Neural cell (in vitro differentiated cells): Measurements from ENCODE around the gene FUT1. TPM values are rescaled to one million over a fixed set of nuclear protein-coding genes. Genes with fewer than 3 reads are reported as not detected.

Source experiments
- H2AFZ ChIP-seq: fragments of 200-600, 300-800 bp; sonication (generic), shearing (Covaris generic); 2 replicates; pipeline ENCODE4 v1.6.0; 2014; ENCODE audit warnings: low read depth, mild to moderate bottlenecking, antibody characterized with exemption, low read length, moderate library complexity
- H3F3A ChIP-seq: fragments of 200-600 bp; shearing (Covaris generic); 2 replicates; pipeline ENCODE4 v1.6.1; 2016; ENCODE audit warnings: mild to moderate bottlenecking, moderate library complexity, mixed read lengths, antibody characterized with exemption, low read length; ENCODE audit not compliant: insufficient read depth, poor library complexity, severe bottlenecking
- H3K27ac ChIP-seq: fragments of 200-600, 300-800 bp; sonication (generic), shearing (Covaris generic); 2 replicates; pipeline ENCODE4 v1.5.1; 2014; ENCODE audit warnings: mild to moderate bottlenecking, low read length, moderate library complexity
- H3K27me3 ChIP-seq: fragments of 300-800, 200-600 bp; sonication (generic), shearing (Covaris generic); 2 replicates; pipeline ENCODE4 v1.6.0; 2014; ENCODE audit warnings: mild to moderate bottlenecking, low read depth, low read length, moderate library complexity; ENCODE audit not compliant: insufficient read depth
- H3K36me3 ChIP-seq: fragments of 300-800, 200-600 bp; sonication (generic), shearing (Covaris generic); 2 replicates; pipeline ENCODE4 v1.5.1; 2014; ENCODE audit warnings: mild to moderate bottlenecking, antibody characterized with exemption, low read length, moderate library complexity; ENCODE audit not compliant: insufficient read depth
- H3K4me2 ChIP-seq: fragments of 300-800, 200-600 bp; sonication (generic), shearing (Covaris generic); 2 replicates; pipeline ENCODE4 v1.6.0; 2014; ENCODE audit warnings: mild to moderate bottlenecking, low read length
- H3K4me3 ChIP-seq: fragments of 300-800, 200-600 bp; sonication (generic), shearing (Covaris generic); 2 replicates; pipeline ENCODE4 v1.5.1; 2014; ENCODE audit warnings: mild to moderate bottlenecking, low read length, moderate library complexity
- H3K79me2 ChIP-seq: fragments of 200-600 bp; shearing (Covaris generic); replicated peaks from 2 replicates; pipeline ENCODE4 v1.6.0; 2014; ENCODE audit warnings: mild to moderate bottlenecking, low read length, moderate library complexity; ENCODE audit not compliant: insufficient read depth
- H3K9ac ChIP-seq: fragments of 300-800, 200-600 bp; sonication (generic), shearing (Covaris generic); 2 replicates; pipeline ENCODE4 v1.6.1; 2016; ENCODE audit warnings: mild to moderate bottlenecking, low read length, mixed read lengths
- H3K9me2 ChIP-seq: fragments of 200-600 bp; shearing (Covaris generic); 2 replicates; pipeline ENCODE4 v1.6.1; 2016; ENCODE audit warnings: mild to moderate bottlenecking, low read length, mixed read lengths; ENCODE audit not compliant: insufficient read depth
- H3K9me3 ChIP-seq: fragments of 200-600, 300-800 bp; sonication (generic), shearing (Covaris generic); 2 replicates; pipeline ENCODE4 v1.6.1; 2016; ENCODE audit warnings: mild to moderate bottlenecking, mixed run types, low read length, moderate library complexity, mixed read lengths
- H4K20me1 ChIP-seq: fragments of 200-600 bp; shearing (Covaris generic); 2 replicates; pipeline ENCODE4 v1.6.1; 2016; ENCODE audit warnings: mild to moderate bottlenecking, mixed run types; ENCODE audit not compliant: insufficient read depth
- CTCF ChIP-seq: fragments of 450-650 bp; IDR thresholded peaks from 2 replicates; pipeline ENCODE4 v1.5.1; 2014; ENCODE audit warnings: antibody characterized with exemption, mild to moderate bottlenecking, moderate library complexity; ENCODE audit not compliant: poor library complexity, severe bottlenecking
- EP300 ChIP-seq: fragments of 450-650 bp; conservative IDR thresholded peaks from 2 replicates; pipeline ENCODE4 v1.6.1; 2014; ENCODE audit warnings: antibody characterized with exemption, mild to moderate bottlenecking, moderate library complexity; ENCODE audit not compliant: poor library complexity, severe bottlenecking
- EZH2 ChIP-seq: fragments of 200-600, 300-800 bp; shearing (Covaris generic), sonication (generic); IDR thresholded peaks from 2 replicates; pipeline ENCODE4 v1.6.1; 2014; ENCODE audit warnings: antibody characterized with exemption, low read length, borderline replicate concordance, mild to moderate bottlenecking; ENCODE audit not compliant: insufficient read depth, poor library complexity, severe bottlenecking
- MXI1 ChIP-seq: fragments of 450-650 bp; conservative IDR thresholded peaks from 2 replicates; pipeline ENCODE4 v1.6.1; 2014; ENCODE audit warnings: antibody characterized with exemption, mild to moderate bottlenecking; ENCODE audit not compliant: poor library complexity, severe bottlenecking
- POLR2AphosphoS5 ChIP-seq: IDR thresholded peaks from 2 replicates; pipeline ENCODE4 v1.6.1; 2012
- RAD21 ChIP-seq: fragments of 450-650 bp; conservative IDR thresholded peaks from 2 replicates; pipeline ENCODE4 v1.6.1; 2014; ENCODE audit warnings: antibody characterized with exemption, mild to moderate bottlenecking, moderate library complexity
- REST ChIP-seq: IDR thresholded peaks from 2 replicates; pipeline ENCODE4 v1.6.1; 2012; ENCODE audit warnings: borderline replicate concordance
- SMC3 ChIP-seq: fragments of 450-650 bp; conservative IDR thresholded peaks from 2 replicates; pipeline ENCODE4 v1.6.1; 2014; ENCODE audit warnings: antibody characterized with exemption, mild to moderate bottlenecking, moderate library complexity; ENCODE audit not compliant: poor library complexity
- TAF1 ChIP-seq: IDR thresholded peaks from 2 replicates; pipeline ENCODE4 v1.6.1; 2012; ENCODE audit warnings: low read depth
- polyA plus RNA-seq: library from polyadenylated mRNA; depleted of rRNA; stranded (reverse); fragments of >200 nt; gene quantifications from 2 replicates; pipeline ENCODE4 v1.2.3, GENCODE V29; 2014

FUT1 gene
- polyA plus RNA-seq, 1 donor from 2014 or later, result 0.15 TPM

GRCh38 chr19:48745208-48745995 is 7.0 kb downstream of the FUT1 start:
- no peak overlapping the region for H2AFZ ChIP-seq
- no peak overlapping the region for H3K27ac ChIP-seq
- no peaks in the 10 kb centered on the region for H3K9me2 ChIP-seq
- H4K20me1 ChIP-seq, result no peaks in the 10 kb centered on the region
- no peak for TF ChIP-seq SMC3
- TF ChIP-seq EZH2, result no peak
- TF ChIP-seq RAD21, result no peak
- no peak for TF ChIP-seq MXI1
- TF ChIP-seq TAF1, result no peak
- no peak for TF ChIP-seq CTCF
- no peak for TF ChIP-seq REST
- no peak for TF ChIP-seq POLR2AphosphoS5
- TF ChIP-seq EP300, result no peak
- H3K9me3 ChIP-seq, result no peaks in the 10 kb centered on the region
- no peaks in the 10 kb centered on the region for H3K79me2 ChIP-seq
- no peak overlapping the region for H3K4me3 ChIP-seq
- no peaks in the 10 kb centered on the region for H3K36me3 ChIP-seq
- H3F3A ChIP-seq, result no peaks in the 10 kb centered on the region
- H3K4me2 ChIP-seq, result no peak overlapping the region
- no peaks in the 10 kb centered on the region for H3K27me3 ChIP-seq
- H3K9ac ChIP-seq, result no peak overlapping the region

DNA sequence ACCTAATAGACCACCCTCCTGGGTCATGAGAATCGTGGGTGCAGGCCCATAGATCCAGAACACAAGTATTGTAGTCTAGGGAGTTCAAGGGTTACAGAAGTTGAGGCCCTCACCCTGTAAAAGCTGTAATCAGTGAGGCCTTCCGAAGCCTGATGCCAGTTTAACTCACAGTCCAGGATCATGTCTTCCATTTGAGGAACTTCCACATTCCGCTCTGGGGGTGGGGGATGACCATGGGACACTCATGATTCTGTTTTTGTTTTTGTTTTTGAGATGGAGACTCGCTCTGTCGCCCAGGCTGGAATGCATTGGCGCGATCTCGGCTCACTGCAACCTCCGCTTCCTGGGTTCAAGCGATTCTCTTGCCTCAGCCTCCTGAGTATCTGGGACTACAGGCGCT is 10.3 kb downstream of the FUT1 start:
- no peaks in the 10 kb centered on the region for H3K36me3 ChIP-seq
- H3K9ac ChIP-seq, result no peak overlapping the region
- peaks cover 6% of the 10 kb centered on the region for H3K27me3 ChIP-seq
- H4K20me1 ChIP-seq, result no peaks in the 10 kb centered on the region
- H2AFZ ChIP-seq, result no peak overlapping the region
- H3K27ac ChIP-seq, result no peak overlapping the region
- TF ChIP-seq CTCF (no peak), MXI1 (no peak), REST (no peak), TAF1 (no peak), POLR2AphosphoS5 (no peak), RAD21 (no peak), EP300 (no peak), SMC3 (no peak), EZH2 (no peak)
- H3K4me2 ChIP-seq, result no peak overlapping the region
- H3K9me2 ChIP-seq, result no peaks in the 10 kb centered on the region
- H3K4me3 ChIP-seq, result no peak overlapping the region
- no peaks in the 10 kb centered on the region for H3F3A ChIP-seq
- no peaks in the 10 kb centered on the region for H3K9me3 ChIP-seq
- H3K79me2 ChIP-seq, result no peaks in the 10 kb centered on the region
